HepG2 (cell line): ENCODE measurements around the gene ATOH8. TPM values are rescaled to one million over a fixed set of nuclear protein-coding genes. Genes with fewer than 3 reads are reported as not detected.
A peak's percentile ranks its signal among the peaks of the same experiment; 100 is the strongest.

Experiments
- ATAC-seq: fragments of 200-7000 bp; cut with Tn5 transposase; 3 replicates; pipeline ENCODE4 v1.9.1; 2020; ENCODE audit warnings: mild to moderate bottlenecking, moderate library complexity
- BruUV-seq: library from RNA; stranded (reverse); fragments of 400-500 nt; replicated peaks from 2 replicates; lab custom pipeline; 2021; lab: Mats Ljungman, UMichigan
- CTCF ChIA-PET: fragments of 300-600 bp; formaldehyde crosslinking; extraction: SDS; loops from one replicate; lab custom pipeline; 2021; ENCODE audit warnings: low total read pairs, inconsistent platforms, low intra/inter-chr PET ratio; lab: Yijun Ruan, JAX
- POLR2A ChIA-PET: fragments of 350-600 bp; sonication (Branson Sonifier 250); formaldehyde crosslinking; loops from one replicate; lab custom pipeline; 2020; ENCODE audit warnings: antibody characterized with exemption, inconsistent platforms; lab: Yijun Ruan, JAX
- DNase-seq: peaks from one replicate; pipeline ENCODE4 v3.0.0-alpha.2; 2015; ENCODE audit warnings: low spot score
- FAIRE-seq: peaks from 3 replicates; lab custom pipeline; 2011; peaks lifted over from hg19 to GRCh38; lab: Jason Lieb, UNC
- H2AFZ ChIP-seq: one replicate; pipeline ENCODE4 v1.6.1; 2011; ENCODE audit warnings: low read length, inconsistent platforms
- H3K27ac ChIP-seq: fragments of 300-600 bp; 3 replicates; pipeline ENCODE4 v1.8.0; 2011; ENCODE audit warnings: mixed run types, mild to moderate bottlenecking, mixed read lengths, low read length, inconsistent platforms; ENCODE audit not compliant: insufficient read depth; ENCODE audit errors: extremely low read length
- H3K27me3 ChIP-seq, 2 experiments: fragments of 200-600 bp in 1 of 2; 2 replicates in 1 of 2; 3 replicates in 1 of 2; pipeline versions ENCODE4 v1.6.0 to v1.8.0; 2011; ENCODE audit warnings: low read length in 2 of 2, mild to moderate bottlenecking in 2 of 2, moderate library complexity in 2 of 2, inconsistent platforms in 1 of 2; ENCODE audit not compliant: insufficient read depth in 2 of 2, control insufficient read depth in 1 of 2
- H3K36me3 ChIP-seq, 2 experiments: fragments of 200-600 bp in 1 of 2; replicated peaks in 1 of 2; 2 replicates in 1 of 2; 3 replicates in 1 of 2; pipeline versions ENCODE4 v1.5.1 to v1.8.0; 2011; ENCODE audit warnings: low read length in 2 of 2, inconsistent platforms in 1 of 2; ENCODE audit not compliant: insufficient read depth in 2 of 2, control insufficient read depth in 1 of 2
- H3K4me1 ChIP-seq: 2 replicates; pipeline ENCODE4 v1.5.1; 2012; ENCODE audit warnings: low read length, inconsistent platforms; ENCODE audit not compliant: insufficient read depth
- H3K4me2 ChIP-seq: 2 replicates; pipeline ENCODE4 v1.6.0; 2011; ENCODE audit warnings: low read depth, low read length, inconsistent platforms
- H3K4me3 ChIP-seq, 3 experiments: fragments of 200-600 bp in 1 of 3; sonication (generic), shearing (Covaris generic) in 1 of 3; replicated peaks in 1 of 3; 2 replicates each; pipeline ENCODE4 v1.5.1; 2011 to 2016; ENCODE audit warnings: low read length in 3 of 3, inconsistent platforms in 2 of 3, low read depth in 2 of 3, mild to moderate bottlenecking in 2 of 3, control low read depth in 1 of 3, mixed read lengths in 1 of 3; ENCODE audit not compliant: insufficient read depth in 1 of 3
- H3K79me2 ChIP-seq: one replicate; pipeline ENCODE4 v1.6.1; 2011; ENCODE audit warnings: low read length, inconsistent platforms; ENCODE audit not compliant: insufficient read depth
- H3K9ac ChIP-seq: 2 replicates; pipeline ENCODE4 v1.6.0; 2011; ENCODE audit warnings: mild to moderate bottlenecking, low read depth, low read length, inconsistent platforms; ENCODE audit not compliant: insufficient read depth
- H3K9me3 ChIP-seq: 2 replicates; pipeline ENCODE4 v1.5.1; 2012; ENCODE audit warnings: mild to moderate bottlenecking, low read length
- H4K20me1 ChIP-seq: 2 replicates; pipeline ENCODE4 v1.6.0; 2011; ENCODE audit warnings: inconsistent platforms, mild to moderate bottlenecking, low read length, moderate library complexity; ENCODE audit not compliant: insufficient read depth
- BORCS8-MEF2B ChIP-seq: sonication (generic); formaldehyde crosslinking; IDR thresholded peaks from 2 replicates; pipeline ENCODE4 v1.8.0; 2022; ENCODE audit warnings: mild to moderate bottlenecking, missing genetic modification reagents
- HMGXB4 ChIP-seq, 2 experiments: sonication (generic) in 1 of 2; formaldehyde crosslinking in 1 of 2; IDR thresholded peaks; 2 replicates each; pipeline versions ENCODE4 v1.4.0 to v1.6.1; 2018 to 2020; ENCODE audit warnings: missing genetic modification reagents in 2 of 2, borderline replicate concordance in 1 of 2, low read depth in 1 of 2, mild to moderate bottlenecking in 1 of 2, missing biosample characterization in 1 of 2
- HNRNPL ChIP-seq: fragments of 200-400 bp; formaldehyde crosslinking; IDR thresholded peaks from 2 replicates; pipeline ENCODE4 v1.6.1; 2017; ENCODE audit warnings: mild to moderate bottlenecking, low read depth, low read length
- KAT7 ChIP-seq: IDR thresholded peaks from 2 replicates; pipeline ENCODE4 v1.6.1; 2018; ENCODE audit warnings: borderline replicate concordance, missing compliant biosample characterization
- MAX ChIP-seq: IDR thresholded peaks from 2 replicates; pipeline ENCODE4 v1.6.1; 2012; ENCODE audit warnings: inconsistent platforms
- MXI1 ChIP-seq: IDR thresholded peaks from 3 replicates; pipeline ENCODE4 v1.6.1; 2012; ENCODE audit warnings: low read depth, low read length, inconsistent platforms, borderline replicate concordance
- PRMT3 ChIP-seq: sonication (generic); formaldehyde crosslinking; IDR thresholded peaks from 2 replicates; pipeline ENCODE4 v1.8.1; 2022; ENCODE audit warnings: low read depth, mild to moderate bottlenecking, moderate library complexity, missing genetic modification reagents, borderline replicate concordance
- RXRA ChIP-seq: sonication (generic); formaldehyde crosslinking; IDR thresholded peaks from 2 replicates; pipeline ENCODE4 v1.5.1; 2020; ENCODE audit warnings: missing genetic modification reagents
- TEAD2 ChIP-seq: sonication (generic); formaldehyde crosslinking; IDR thresholded peaks from 2 replicates; pipeline ENCODE4 v1.9.0; 2021; ENCODE audit warnings: missing genetic modification reagents
- TFAP4 ChIP-seq: sonication (generic); IDR thresholded peaks from 2 replicates; pipeline ENCODE4 v1.6.1; 2016; ENCODE audit warnings: low read depth, borderline replicate concordance
- ZNF225 ChIP-seq: sonication (generic); formaldehyde crosslinking; IDR thresholded peaks from 2 replicates; pipeline ENCODE4 v1.4.0; 2020; ENCODE audit warnings: mild to moderate bottlenecking, missing genetic modification reagents
- ZNF3 ChIP-seq: IDR thresholded peaks from 2 replicates; pipeline ENCODE4 v1.7.0; 2017; ENCODE audit warnings: inconsistent platforms
- ZNF326 ChIP-seq: sonication (generic); formaldehyde crosslinking; IDR thresholded peaks from 2 replicates; pipeline ENCODE4 v1.4.0; 2020; ENCODE audit warnings: missing genetic modification reagents, borderline replicate concordance
- ZNF687 ChIP-seq: sonication (generic); formaldehyde crosslinking; IDR thresholded peaks from 2 replicates; pipeline ENCODE4 v1.5.1; 2020; ENCODE audit warnings: mild to moderate bottlenecking, missing genetic modification reagents, moderate library complexity
- WGBS: methylation state at CpG from one replicate; pipeline ENCODE4 v1.1.6; 2017; ENCODE audit warnings: low lambda C conversion rate; 5-methylcytosine and 5-hydroxymethylcytosine counted together
- in situ Hi-C: cut with HindIII; loops from 2 replicates; pipeline ENCODE4 v1.10.0; 2017; ENCODE audit warnings: low pct_unique_long_range_greater_than_20kb; ENCODE audit not compliant: extremely low pct_ligation_motif_present
- intact Hi-C: fragments of 100-400 bp; cut with micrococcal nuclease; formaldehyde crosslinking; loops from one replicate; pipeline ENCODE4 v1.10.0; 2022; ENCODE audit not compliant: unreplicated experiment
- polyA plus RNA-seq, 8 experiments: library from polyadenylated mRNA; depleted of rRNA in 3 of 8; stranded (reverse) in 7 of 8; unstranded in 1 of 8; fragments of >200 nt; fragmentation: Illumina TruSeq in 4 of 8; extraction: Trizol in 4 of 8; gene quantifications; 2 replicates each; pipeline versions ENCODE4 v1.2.1 to v1.2.3, GENCODE V29; 2011 to 2016; ENCODE audit warnings: low read depth in 4 of 8, missing spikeins in 1 of 8, mixed read lengths in 1 of 8; ENCODE audit not compliant: insufficient read depth in 1 of 8
- total RNA-seq, 5 experiments: library from RNA; depleted of rRNA; stranded (reverse); fragments of >200 nt; fragmentation: Illumina TruSeq; extraction: Trizol; gene quantifications; 2 replicates each; pipeline ENCODE4 v1.2.3, GENCODE V29; 2016; ENCODE audit warnings: low read depth in 1 of 5

Gene ATOH8
- total and polyA plus RNA-seq, 2 of the 13 experiments (the other 11 are each of a cell fraction or from before 2014, with no cell fraction given): 0.13 to 0.61 TPM

DNA sequence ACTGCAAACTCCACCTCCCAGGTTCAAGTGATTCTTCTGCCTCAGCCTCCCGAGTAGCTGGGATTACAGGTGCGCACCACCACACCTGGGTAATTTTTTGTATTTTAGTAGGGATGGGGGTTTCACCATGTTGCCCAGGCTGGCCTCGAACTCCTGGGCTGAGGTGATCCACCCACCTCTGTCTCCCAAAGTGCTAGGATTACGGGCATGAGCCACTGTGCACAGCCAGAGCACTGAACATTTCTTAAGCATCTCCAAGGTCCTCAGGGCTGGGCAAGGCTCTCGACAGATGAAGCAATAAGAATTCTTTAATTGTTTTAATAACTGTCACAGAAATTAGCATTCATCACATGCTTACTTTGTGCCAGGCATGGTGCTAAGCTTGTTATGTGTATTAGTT is 4.1 kb downstream of the ATOH8 start (continued):
- TF ChIP-seq HMGXB4 (CRISPR knock-in tag; IDR thresholded peaks at IDR 0.05; ENCODE audit: borderline replicate concordance in 1 of 2, low read depth in 1 of 2) (no peak), ZNF326 (CRISPR knock-in tag) (no peak)

- peak; percentile 19; the same call in 2 of the 3 replicates for ATAC-seq
- H3K36me3 ChIP-seq: no peaks in the 10 kb centered on the region
- CTCF ChIA-PET: no interaction called here
- intact Hi-C loops (no loop called here), in situ Hi-C loops (no loop called here)
- no TSS peak for BruUV-seq
- no peaks in the 10 kb centered on the region for H3K79me2 ChIP-seq
- peak overlapping the region; percentile 13; the same call in 1 of the 2 replicates for H3K9ac ChIP-seq
- peaks cover 83% of the 10 kb centered on the region for H3K4me1 ChIP-seq
- H2AFZ ChIP-seq: no peak overlapping the region
- no peaks in the 10 kb centered on the region for H4K20me1 ChIP-seq
- peak; percentile 44 for DNase-seq
- H3K27me3 ChIP-seq: peaks cover 5 to 24% of the 10 kb centered on the region in 2 experiments; a peak in 4 of 5 replicates
- H3K27ac ChIP-seq: no peak overlapping the region
- no peaks in the 10 kb centered on the region for H3K9me3 ChIP-seq
- POLR2A ChIA-PET: no interaction called here
- no peak overlapping the region for H3K4me2 ChIP-seq
- H3K4me3 ChIP-seq: peak overlapping the region in 1 of 3 experiments; percentile 20; a peak in 1 of 6 replicates
- 77% methylated on average over 18 of the region's 19 CpGs for WGBS
- no peak for FAIRE-seq
- TF ChIP-seq TFAP4 (peak; percentile 82; the same call in 1 of the 2 replicates), PRMT3 (0 out of 2 replicates have a peak, but pooled peaks have one; percentile 71), MXI1 (peak; percentile 22; the same call in 1 of the 3 replicates), ZNF3 (CRISPR knock-in tag) (no peak), TEAD2 (CRISPR knock-in tag) (no peak), MAX (0 out of 2 replicates have a peak, but pooled peaks have one; percentile 8), KAT7 (CRISPR knock-in tag) (no peak), ZNF687 (CRISPR knock-in tag) (peak; percentile 47), RXRA (CRISPR knock-in tag) (peak; percentile 10; the same call in 1 of the 2 replicates), BORCS8-MEF2B (CRISPR knock-in tag) (peak; percentile 46; the same call in 1 of the 2 replicates), HNRNPL (0 out of 2 replicates have a peak, but pooled peaks have one; percentile 17), ZNF225 (peak; percentile 22; the same call in 1 of the 2 replicates)
These were observed 4.8 kb downstream of the ATOH8 start for GRCh38 chr2:85758361-85759256.
